ENCODE results near the gene CROCC2. TPM values are rescaled to one million over a fixed set of nuclear protein-coding genes. Genes with fewer than 3 reads are reported as not detected.

Gene CROCC2
- total and polyA plus RNA-seq, 10 of the 15 experiments (the other 5 are each of a cell fraction or from before 2014, with no cell fraction given), result not detected

- no peak for DNase-seq (ENCODE audit: low read depth, low spot score)
- no peak for FAIRE-seq
These were observed 28.6 kb downstream of the CROCC2 start for GRCh38 chr2:240934701-240935102.

GRCh38 chr2:240935103-240935876, 29.2 kb downstream of the CROCC2 start:
- Histone ChIP-seq H3K79me2 (ENCODE audit: control insufficient read depth, insufficient read depth, low read length) (no peaks in the 10 kb centered on the region), H3K4me2 (ENCODE audit: control insufficient read depth, insufficient read depth) (no peak overlapping the region), H3K27me3 (replicated peaks in 1 of 2; ENCODE audit: control insufficient read depth in 2 of 2, insufficient read depth in 2 of 2, low read length in 1 of 2) (peaks cover 0 to 2% of the 10 kb centered on the region in 2 experiments; a peak in 2 of 4 replicates), H3K9me3 (replicated peaks; ENCODE audit: control insufficient read depth, insufficient read depth, low read length) (no peaks in the 10 kb centered on the region; the same call in 2 of the 3 replicates), H4K20me1 (ENCODE audit: control insufficient read depth, insufficient read depth) (no peaks in the 10 kb centered on the region), H2AFZ (ENCODE audit: control insufficient read depth, low read depth, low read length) (no peak overlapping the region), H3K4me3 (no peak overlapping the region), H3K4me1 (ENCODE audit: control insufficient read depth, insufficient read depth, low read length) (no peaks in the 10 kb centered on the region), H3K27ac (ENCODE audit: control insufficient read depth, insufficient read depth) (no peak overlapping the region), H3K36me3 (ENCODE audit: control insufficient read depth in 2 of 2, insufficient read depth in 2 of 2, low read length in 1 of 2) (no peaks in the 10 kb centered on the region), H3K9ac (ENCODE audit: control insufficient read depth, insufficient read depth, low read length) (no peak overlapping the region)
- RAD21 ChIA-PET (ENCODE audit: unreplicated experiment), result no interaction called here
- DNase-seq (ENCODE audit: low read depth, low spot score), result no peak
- WGBS (ENCODE audit: insufficient coverage, insufficient replicate concordance, low lambda C conversion rate, missing lambda C conversion rate), result 39% methylated on average over 13 of the region's 25 CpGs
- POLR2A ChIA-PET, result no interaction called here
- BruUV-seq (replicated peaks), result no TSS peak
- CTCF ChIA-PET, result interaction anchor here (1.3 kb wide), 1 partner anchor 21 kb away, joined by 4 read pairs; no protein-coding TSS in a partner anchor
- in situ Hi-C loops (cut with MboI), result no loop called here
- no peak for FAIRE-seq
- SMC1A ChIA-PET (ENCODE audit: uncharacterized antibody, unreplicated experiment), result no interaction called here
- intact Hi-C loops (cut with micrococcal nuclease; ENCODE audit: unreplicated experiment), result no loop called here
- ATAC-seq, result no peak
- TF ChIP-seq FOXK2 (IDR thresholded peaks at IDR 0.05), result no peak
- no peak for TF ChIP-seq ZBTB33 (IDR thresholded peaks at IDR 0.05)
- TF ChIP-seq SMC3 (IDR thresholded peaks at IDR 0.05; ENCODE audit: borderline replicate concordance, low read length), result no peak
- no peak for TF ChIP-seq JUNB (IDR thresholded peaks at IDR 0.05)
- TF ChIP-seq SUPT20H (IDR thresholded peaks at IDR 0.05; ENCODE audit: borderline replicate concordance, control insufficient read depth, low read depth, low read length), result no peak
- no peak for TF ChIP-seq IKZF1 (conservative IDR thresholded peaks at IDR 0.05)
- no peak for TF ChIP-seq FOXM1 (IDR thresholded peaks at IDR 0.05; ENCODE audit: low read depth, low read length)
- TF ChIP-seq CHD4 (IDR thresholded peaks at IDR 0.05), result no peak
- TF ChIP-seq CREB1 (IDR thresholded peaks at IDR 0.05; ENCODE audit: low read depth), result no peak
- no peak for TF ChIP-seq PML (IDR thresholded peaks at IDR 0.05; ENCODE audit: low read length)
- no peak for TF ChIP-seq NR2F1 (conservative IDR thresholded peaks at IDR 0.05)
- no peak for TF ChIP-seq LARP7 (IDR thresholded peaks at IDR 0.05)
- TF ChIP-seq NFXL1 (IDR thresholded peaks at IDR 0.05; ENCODE audit: borderline replicate concordance), result no peak
- TF ChIP-seq PBX3 (IDR thresholded peaks at IDR 0.05; ENCODE audit: insufficient replicate concordance, low read depth, low read length), result no peak

More at GRCh38 chr2:240934701-240935102, 28.6 kb downstream of the CROCC2 start:
- TF ChIP-seq ESRRA (IDR thresholded peaks at IDR 0.05; ENCODE audit: low read length), result no peak
- TF ChIP-seq ZNF274 (IDR thresholded peaks at IDR 0.05; ENCODE audit: insufficient read depth, insufficient read length), result no peak
- no peak for TF ChIP-seq MEF2A (IDR thresholded peaks at IDR 0.05; ENCODE audit: insufficient read depth, low read depth, low read length)
- peaks cover 0 to 2% of the 10 kb centered on the region in 2 experiments; a peak in 2 of 4 replicates for H3K27me3 ChIP-seq (replicated peaks in 1 of 2; ENCODE audit: control insufficient read depth in 2 of 2, insufficient read depth in 2 of 2, low read length in 1 of 2)
- no peak overlapping the region for H3K4me2 ChIP-seq (ENCODE audit: control insufficient read depth, insufficient read depth)
- ChIA-PET POLR2A (no interaction called here), RAD21 (ENCODE audit: unreplicated experiment) (no interaction called here), SMC1A (ENCODE audit: uncharacterized antibody, unreplicated experiment) (no interaction called here), CTCF (interaction anchor here (1.3 kb wide), 1 partner anchor 20 kb away, joined by 4 read pairs; no protein-coding TSS in a partner anchor)
- no peaks in the 10 kb centered on the region for H3K36me3 ChIP-seq (ENCODE audit: control insufficient read depth in 2 of 2, insufficient read depth in 2 of 2, low read length in 1 of 2)
- 69% methylated on average over 12 of the region's 12 CpGs for WGBS (ENCODE audit: insufficient coverage, insufficient replicate concordance, low lambda C conversion rate, missing lambda C conversion rate)
- BruUV-seq (replicated peaks), result no TSS peak
- H3K79me2 ChIP-seq (ENCODE audit: control insufficient read depth, insufficient read depth, low read length), result no peaks in the 10 kb centered on the region
- H3K4me1 ChIP-seq (ENCODE audit: control insufficient read depth, insufficient read depth, low read length), result no peaks in the 10 kb centered on the region
- no peak overlapping the region for H2AFZ ChIP-seq (ENCODE audit: control insufficient read depth, low read depth, low read length)
- no peak for ATAC-seq
- no peak overlapping the region for H3K27ac ChIP-seq (ENCODE audit: control insufficient read depth, insufficient read depth)
- no peak overlapping the region for H3K4me3 ChIP-seq
- no peaks in the 10 kb centered on the region; the same call in 2 of the 3 replicates for H3K9me3 ChIP-seq (replicated peaks; ENCODE audit: control insufficient read depth, insufficient read depth, low read length)
- in situ Hi-C loops (cut with MboI), result no loop called here
- intact Hi-C loops (cut with micrococcal nuclease; ENCODE audit: unreplicated experiment), result no loop called here
- no peaks in the 10 kb centered on the region for H4K20me1 ChIP-seq (ENCODE audit: control insufficient read depth, insufficient read depth)
- no peak overlapping the region for H3K9ac ChIP-seq (ENCODE audit: control insufficient read depth, insufficient read depth, low read length)

All from GM12878 (cell line).